PFSK-1 (cell line): Measurements from ENCODE around the gene S100A6.

Experiments
- FOXP2 ChIP-seq: optimal IDR thresholded peaks from 2 replicates; pipeline ENCODE3; 2011; ENCODE audit warnings: borderline replicate concordance, control low read depth, inconsistent platforms; ENCODE audit not compliant: insufficient read depth; ENCODE audit errors: extremely low read length, extremely low read depth
- POLR2AphosphoS5 ChIP-seq: IDR thresholded peaks from 2 replicates; pipeline ENCODE4 v1.6.1; 2012; ENCODE audit warnings: low read depth, mild to moderate bottlenecking, control low read depth, low read length, moderate library complexity
- REST ChIP-seq, 2 experiments: IDR thresholded peaks; 2 replicates each; pipeline versions ENCODE4 v1.6.1 to v1.8.0; 2011 to 2012; ENCODE audit warnings: low read depth in 2 of 2, low read length in 2 of 2, control low read depth in 1 of 2, inconsistent platforms in 1 of 2, mild to moderate bottlenecking in 1 of 2, moderate library complexity in 1 of 2; ENCODE audit not compliant: insufficient read depth in 1 of 2
- SIN3A ChIP-seq: IDR thresholded peaks from 2 replicates; pipeline ENCODE4 v1.6.1; 2012; ENCODE audit warnings: mild to moderate bottlenecking, low read length, moderate library complexity, borderline replicate concordance; ENCODE audit not compliant: insufficient read depth
- TAF1 ChIP-seq: IDR thresholded peaks from 2 replicates; pipeline ENCODE4 v1.6.1; 2012; ENCODE audit warnings: low read length, control low read depth, borderline replicate concordance; ENCODE audit not compliant: insufficient read depth

S100A6 gene

GRCh38 chr1:153548722-153549688 lies 13.2 kb upstream of the S100A6 start, which contains the start of gene S100A3:
Gene S100A3, minus strand, starts transcription at chr1:153549258. Its CDS starts 773 bp downstream, at chr1:153548485.
- no peak for TF ChIP-seq REST (IDR thresholded peaks at IDR 0.05; ENCODE audit: insufficient read depth in 1 of 2, low read depth in 2 of 2, low read length in 2 of 2)
- TF ChIP-seq FOXP2 = no peak
- no peak for TF ChIP-seq SIN3A
- no peak for TF ChIP-seq TAF1
- TF ChIP-seq POLR2AphosphoS5 = no peak

- no peak for TF ChIP-seq SIN3A
- no peak for TF ChIP-seq FOXP2
- no peak for TF ChIP-seq TAF1
- TF ChIP-seq REST (IDR thresholded peaks at IDR 0.05; ENCODE audit: insufficient read depth in 1 of 2, low read depth in 2 of 2, low read length in 2 of 2) = no peak
- TF ChIP-seq POLR2AphosphoS5 = no peak
Observed at GRCh38 chr1:153547560-153548551, 12.1 kb upstream of the S100A6 start.

- TF ChIP-seq SIN3A = no peak
- no peak for TF ChIP-seq FOXP2
Observed at GRCh38 chr1:153546796-153547559, 11.2 kb upstream of the S100A6 start.

- TF ChIP-seq SIN3A = no peak
- TF ChIP-seq TAF1 = no peak
- TF ChIP-seq REST (IDR thresholded peaks at IDR 0.05; ENCODE audit: insufficient read depth in 1 of 2, low read depth in 2 of 2, low read length in 2 of 2) = no peak
- no peak for TF ChIP-seq FOXP2
- no peak for TF ChIP-seq POLR2AphosphoS5
Observed at GRCh38 chr1:153546371-153546770, 10.6 kb upstream of the S100A6 start.
